ENCODE data around the gene PTPRQ. TPM values are rescaled to one million over a fixed set of nuclear protein-coding genes. Genes with fewer than 3 reads are reported as not detected.

The PTPRQ gene
- total and polyA plus RNA-seq, 12 donors = 0.04 to 1.9 (median 0.37) TPM; not detected in 1

- 35 to 36% methylated on average over 2 of the region's 2 CpGs for WGBS, 2 donors
- no peak overlapping the region for H3K27ac ChIP-seq
- no peaks in the 10 kb centered on the region for H3K36me3 ChIP-seq
- ATAC-seq (no peak), DNase-seq (no peak)
- TF ChIP-seq, protein P1, sequence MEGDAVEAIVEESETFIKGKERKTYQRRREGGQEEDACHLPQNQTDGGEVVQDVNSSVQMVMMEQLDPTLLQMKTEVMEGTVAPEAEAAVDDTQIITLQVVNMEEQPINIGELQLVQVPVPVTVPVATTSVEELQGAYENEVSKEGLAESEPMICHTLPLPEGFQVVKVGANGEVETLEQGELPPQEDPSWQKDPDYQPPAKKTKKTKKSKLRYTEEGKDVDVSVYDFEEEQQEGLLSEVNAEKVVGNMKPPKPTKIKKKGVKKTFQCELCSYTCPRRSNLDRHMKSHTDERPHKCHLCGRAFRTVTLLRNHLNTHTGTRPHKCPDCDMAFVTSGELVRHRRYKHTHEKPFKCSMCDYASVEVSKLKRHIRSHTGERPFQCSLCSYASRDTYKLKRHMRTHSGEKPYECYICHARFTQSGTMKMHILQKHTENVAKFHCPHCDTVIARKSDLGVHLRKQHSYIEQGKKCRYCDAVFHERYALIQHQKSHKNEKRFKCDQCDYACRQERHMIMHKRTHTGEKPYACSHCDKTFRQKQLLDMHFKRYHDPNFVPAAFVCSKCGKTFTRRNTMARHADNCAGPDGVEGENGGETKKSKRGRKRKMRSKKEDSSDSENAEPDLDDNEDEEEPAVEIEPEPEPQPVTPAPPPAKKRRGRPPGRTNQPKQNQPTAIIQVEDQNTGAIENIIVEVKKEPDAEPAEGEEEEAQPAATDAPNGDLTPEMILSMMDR (IDR thresholded peaks at IDR 0.05) = no peak
- H3K4me1 ChIP-seq = no peaks in the 10 kb centered on the region
- H3K9me3 ChIP-seq = no peaks in the 10 kb centered on the region
- intact Hi-C loops (cut with DNase I) = no loop called here
- H3K4me3 ChIP-seq = no peak overlapping the region
- H3K27me3 ChIP-seq = no peaks in the 10 kb centered on the region
Measured at GRCh38 chr12:80539029-80539428, 95.0 kb downstream of the PTPRQ start.

- Histone ChIP-seq H3K36me3 (no peaks in the 10 kb centered on the region), H3K27ac (no peak overlapping the region), H3K4me1 (no peaks in the 10 kb centered on the region), H3K9me3 (no peaks in the 10 kb centered on the region), H3K27me3 (no peaks in the 10 kb centered on the region), H3K4me3 (no peak overlapping the region)
- WGBS, 2 donors = 80 to 86% methylated on average over 3 of the region's 3 CpGs
- intact Hi-C loops (cut with DNase I) = no loop called here
- no peak for DNase-seq
- TF ChIP-seq, protein P1 (IDR thresholded peaks at IDR 0.05) = no peak
- ATAC-seq = no peak
Measured at GRCh38 chr12:80549298-80549697, 105.3 kb downstream of the PTPRQ start.

- no peak overlapping the region for H3K4me3 ChIP-seq
- H3K4me1 ChIP-seq = no peaks in the 10 kb centered on the region
- 45 to 67% methylated on average over 1 of the region's 1 CpG for WGBS, 2 donors
- intact Hi-C loops (cut with DNase I) = no loop called here
- ATAC-seq = no peak
- TF ChIP-seq, protein P1 (IDR thresholded peaks at IDR 0.05) = no peak
- H3K9me3 ChIP-seq = no peaks in the 10 kb centered on the region
- H3K27ac ChIP-seq = no peak overlapping the region
- no peak for DNase-seq
- H3K36me3 ChIP-seq = no peaks in the 10 kb centered on the region
- H3K27me3 ChIP-seq = no peaks in the 10 kb centered on the region
Measured at GRCh38 chr12:80551897-80552296, 107.9 kb downstream of the PTPRQ start.

DNA sequence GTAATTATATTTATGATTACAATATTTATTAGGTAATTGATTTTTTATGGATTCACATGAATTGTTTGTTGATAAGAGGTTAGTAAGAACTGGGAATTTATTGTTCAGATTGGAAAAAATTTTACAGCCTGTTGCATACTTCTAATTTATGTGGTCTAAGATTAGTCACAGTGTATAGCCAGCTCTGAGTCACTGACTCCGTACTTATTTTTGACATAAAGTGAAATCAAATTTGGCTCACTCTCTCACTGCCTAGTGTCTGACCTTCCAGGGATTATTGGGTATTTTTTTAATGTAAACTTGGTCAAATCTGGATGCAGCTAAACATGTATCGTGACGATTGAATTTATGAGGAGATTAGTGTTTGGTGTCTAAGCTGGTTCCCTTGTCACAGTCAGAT is 109.3 kb downstream of the PTPRQ start:
- H3K27ac ChIP-seq = no peak overlapping the region
- H3K27me3 ChIP-seq = no peaks in the 10 kb centered on the region
- intact Hi-C loops (cut with DNase I) = no loop called here
- no peak for DNase-seq
- no peaks in the 10 kb centered on the region for H3K4me1 ChIP-seq
- WGBS, 2 donors = 59 to 63% methylated on average over 3 of the region's 3 CpGs
- TF ChIP-seq, protein P1 (IDR thresholded peaks at IDR 0.05) = no peak
- ATAC-seq = no peak
- no peak overlapping the region for H3K4me3 ChIP-seq
- H3K36me3 ChIP-seq = no peaks in the 10 kb centered on the region
- H3K9me3 ChIP-seq = no peaks in the 10 kb centered on the region

DNA sequence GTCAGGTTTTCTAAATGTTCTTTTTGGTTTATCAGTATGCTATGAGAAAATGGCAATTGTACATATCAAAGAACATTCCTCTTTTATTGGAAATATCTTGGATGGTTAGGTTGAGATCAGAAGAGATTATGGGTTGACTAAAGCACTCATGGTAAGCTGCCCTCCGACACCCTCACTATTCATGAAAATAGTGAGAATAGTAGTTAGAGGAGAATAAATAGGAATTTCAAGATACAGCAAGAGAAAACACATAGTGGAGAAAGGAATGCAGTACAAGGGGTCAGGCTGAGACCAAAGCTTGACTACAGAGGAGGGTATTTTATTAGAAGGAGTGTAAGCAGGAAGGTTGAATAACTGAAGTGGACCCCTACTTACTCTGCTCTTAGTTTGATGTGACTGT is 112.5 kb downstream of the PTPRQ start:
- DNase-seq (no peak), ATAC-seq (no peak)
- Histone ChIP-seq H3K27ac (no peak overlapping the region), H3K9me3 (no peaks in the 10 kb centered on the region), H3K36me3 (no peaks in the 10 kb centered on the region), H3K4me1 (no peaks in the 10 kb centered on the region), H3K27me3 (no peaks in the 10 kb centered on the region), H3K4me3 (no peak overlapping the region)
- intact Hi-C loops (cut with DNase I) = no loop called here
- 79 to 83% methylated on average over 1 of the region's 1 CpG for WGBS, 2 donors
- TF ChIP-seq, protein P1 (IDR thresholded peaks at IDR 0.05) = no peak
